DMS79 (cell line): ENCODE measurements around the gene PRUNE2.
"Not testable (repeated sequence)": the region's sequence is repeated elsewhere in the genome, so short reads cannot be mapped to it uniquely, and the experiment has no call there.

Experiments
- DNase-seq: peaks from one replicate; lab custom pipeline; 2025; lab: John Stamatoyannopoulos, UW

The PRUNE2 gene

DNA sequence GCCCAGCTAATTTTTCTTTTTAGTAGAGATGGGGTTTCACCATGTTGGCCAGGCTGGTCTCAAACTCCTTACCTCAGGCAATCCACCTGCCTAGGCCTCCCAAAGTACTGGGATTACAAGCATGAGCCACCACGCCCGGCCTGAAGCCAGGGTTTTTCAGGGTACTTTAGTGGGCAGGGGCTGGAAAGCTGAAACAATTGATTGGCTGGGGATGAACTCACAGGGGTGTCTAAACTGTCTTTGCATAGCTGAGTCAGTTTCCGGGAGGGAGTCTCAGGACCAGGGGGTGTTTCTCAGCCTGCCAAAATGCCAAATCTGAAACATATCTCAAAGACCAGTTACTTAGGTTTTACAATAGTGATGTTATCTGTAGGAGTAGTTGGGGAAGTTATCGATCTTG is 46.1 kb downstream of the PRUNE2 start:
- no peak for DNase-seq

DNA sequence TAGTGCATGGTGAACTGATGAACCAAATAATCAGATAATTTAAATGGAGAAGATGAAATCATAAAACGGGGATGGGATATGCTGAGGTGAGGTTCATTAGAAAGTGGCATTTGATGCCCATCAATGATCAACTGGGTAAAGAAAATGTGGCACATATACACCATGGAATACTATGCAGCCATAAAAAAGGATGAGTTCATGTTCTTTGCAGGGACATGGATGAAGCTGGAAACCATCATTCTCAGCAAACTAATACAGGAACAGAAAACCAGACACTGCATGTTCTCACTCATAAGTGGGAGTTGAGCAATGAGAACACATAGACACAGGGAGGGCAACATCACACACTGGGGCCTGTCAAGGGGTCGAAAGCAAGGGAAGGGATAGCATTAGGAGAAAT is 47.7 kb downstream of the PRUNE2 start:
- DNase-seq = not testable (repeated sequence)

DNA sequence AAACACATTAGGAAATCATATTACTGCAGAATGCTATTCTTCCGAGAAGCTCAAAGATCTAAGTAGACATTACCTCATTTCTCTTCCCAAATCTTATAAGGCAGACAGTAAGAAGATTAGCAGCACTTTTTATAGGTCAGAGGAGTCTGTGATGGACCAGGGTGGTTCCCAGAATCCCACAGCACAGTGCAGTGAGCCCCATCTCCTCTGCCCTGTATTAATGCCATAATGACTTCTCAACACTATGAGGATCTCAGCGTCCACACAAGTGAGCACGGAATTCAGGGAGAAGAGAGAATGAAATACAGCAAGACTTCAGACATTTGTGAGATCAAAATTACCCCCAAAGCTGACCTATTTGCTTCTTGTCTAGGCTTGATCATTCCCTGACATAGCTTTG is 49.9 kb downstream of the PRUNE2 start:
- no peak for DNase-seq

DNA sequence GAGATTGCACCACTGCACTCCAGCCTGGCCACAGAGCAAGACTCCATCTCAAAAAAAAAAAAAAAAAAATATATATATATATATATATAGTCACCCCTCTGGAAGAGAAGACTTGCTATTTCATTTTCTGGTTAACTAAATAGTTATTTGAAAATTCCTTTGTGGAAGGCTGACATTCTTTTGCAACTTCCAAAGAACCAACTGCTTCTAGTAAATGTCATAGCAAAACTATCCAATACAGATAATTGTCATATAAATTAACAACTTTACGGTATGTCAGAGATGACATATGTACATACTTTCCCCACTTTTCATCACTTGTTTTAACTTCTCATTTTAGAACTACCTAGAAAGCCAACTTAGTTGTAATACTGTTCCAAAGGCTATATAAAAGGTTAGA is 50.9 kb downstream of the PRUNE2 start:
- DNase-seq = no peak

DNA sequence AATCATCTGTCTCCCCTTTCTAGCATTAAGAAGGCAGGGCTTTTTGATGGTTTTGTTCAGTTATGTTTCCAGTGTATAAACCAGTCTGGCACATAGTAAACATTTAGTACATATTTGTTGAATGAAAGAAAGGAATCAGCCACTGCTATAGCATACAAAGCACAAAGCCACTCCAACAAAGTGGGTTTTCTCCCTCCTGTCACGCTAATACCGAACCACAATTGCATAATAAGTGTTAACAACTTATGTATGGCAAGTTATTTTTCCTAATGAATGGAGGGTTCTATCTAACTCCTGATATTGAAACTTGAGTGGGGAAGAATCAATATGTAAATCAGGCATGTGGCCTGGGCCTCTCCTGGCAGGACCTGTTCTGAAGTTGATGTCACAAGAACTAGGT is 53.9 kb downstream of the PRUNE2 start:
- DNase-seq = no peak

DNA sequence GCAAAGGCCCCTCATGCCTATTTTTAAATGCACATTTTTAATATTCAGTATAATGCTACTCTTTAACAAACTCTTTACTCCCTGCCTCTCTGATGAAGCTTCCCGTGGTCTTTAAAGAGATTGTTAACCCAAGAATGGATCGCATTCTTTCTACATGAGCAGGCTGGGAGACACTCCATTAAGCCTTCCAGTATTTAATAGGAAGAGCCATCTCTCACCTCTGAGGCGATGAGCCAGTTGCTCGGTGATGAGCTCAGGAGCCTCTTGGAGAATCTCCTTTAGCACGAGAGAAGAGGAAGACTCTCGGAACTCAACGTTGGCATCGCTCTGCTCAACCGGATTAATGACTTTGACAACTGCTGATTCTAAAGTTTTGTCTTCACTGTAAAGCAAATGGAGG is 59.6 kb downstream of the PRUNE2 start:
- DNase-seq = no peak

DNA sequence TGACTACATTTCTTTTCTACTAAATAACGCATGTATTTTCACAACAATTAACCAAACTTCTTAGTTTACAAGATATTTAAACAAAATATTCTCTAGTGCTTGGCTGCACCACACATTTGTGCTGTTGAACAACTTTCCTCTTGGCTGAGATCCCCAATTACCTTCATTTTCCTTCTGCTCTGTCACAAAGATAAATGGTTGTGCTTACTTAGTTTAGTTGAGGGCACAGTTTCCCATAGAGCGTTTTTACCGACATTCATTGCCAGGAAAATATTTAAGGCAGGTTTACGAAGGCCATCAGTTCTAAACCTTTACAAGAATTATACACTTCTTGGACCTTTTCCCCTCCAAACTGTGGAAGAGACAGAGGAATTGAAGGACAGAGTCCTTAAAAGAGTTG is 60.7 kb downstream of the PRUNE2 start:
- DNase-seq = no peak

DNA sequence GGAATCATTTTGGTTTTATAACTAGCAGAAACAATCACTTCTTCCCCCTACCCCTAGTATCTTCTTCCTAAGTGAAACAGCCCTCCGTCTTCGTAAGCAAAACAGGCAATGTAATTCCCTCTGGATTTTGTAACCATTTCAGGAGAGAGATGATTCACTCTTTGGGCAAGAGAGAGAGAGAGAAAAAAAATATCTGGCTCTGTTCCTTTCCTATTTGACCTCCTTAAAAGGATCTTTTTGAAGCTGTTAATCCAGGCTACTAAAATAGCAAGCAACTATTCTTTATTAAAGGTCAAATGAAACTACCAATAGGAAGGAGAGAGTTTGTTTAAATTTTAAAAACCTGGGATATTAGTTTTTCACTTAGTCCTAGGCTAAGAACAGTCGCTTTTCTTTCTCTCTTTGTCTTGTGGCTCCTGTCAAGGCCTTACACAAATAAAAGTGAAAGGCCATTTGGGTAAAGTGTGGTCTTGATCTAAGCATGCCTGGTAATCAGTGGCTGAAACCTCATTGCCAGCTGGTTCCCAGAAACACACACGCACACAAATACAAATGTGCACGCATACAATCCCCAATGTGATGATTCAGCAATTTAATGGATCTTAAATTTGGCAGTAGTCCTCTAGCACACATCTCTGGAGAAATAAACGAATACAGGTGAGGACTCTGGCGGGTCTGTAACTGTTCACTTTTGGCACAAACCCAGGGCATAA is 70.2 kb downstream of the PRUNE2 start:
- DNase-seq = no peak

DNA sequence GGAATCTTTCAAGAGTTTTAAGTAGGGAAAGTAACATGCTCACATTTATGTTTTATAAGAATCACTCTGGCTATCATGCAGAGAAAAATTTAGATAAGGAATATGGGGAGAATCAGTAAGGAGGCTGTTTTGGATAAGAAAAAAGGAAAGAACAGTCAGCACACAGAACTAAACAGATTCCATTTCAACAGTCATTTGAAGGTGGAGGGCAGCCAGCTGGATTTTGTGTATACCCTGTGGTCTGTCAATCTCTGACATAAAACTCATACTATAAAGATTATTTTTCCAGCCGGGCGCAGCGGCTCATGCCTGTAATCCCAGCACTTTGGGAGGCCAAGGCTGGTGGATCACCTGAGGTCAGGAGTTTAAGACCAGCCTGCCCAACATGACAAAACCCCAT is 77.5 kb downstream of the PRUNE2 start:
- DNase-seq = no peak

DNA sequence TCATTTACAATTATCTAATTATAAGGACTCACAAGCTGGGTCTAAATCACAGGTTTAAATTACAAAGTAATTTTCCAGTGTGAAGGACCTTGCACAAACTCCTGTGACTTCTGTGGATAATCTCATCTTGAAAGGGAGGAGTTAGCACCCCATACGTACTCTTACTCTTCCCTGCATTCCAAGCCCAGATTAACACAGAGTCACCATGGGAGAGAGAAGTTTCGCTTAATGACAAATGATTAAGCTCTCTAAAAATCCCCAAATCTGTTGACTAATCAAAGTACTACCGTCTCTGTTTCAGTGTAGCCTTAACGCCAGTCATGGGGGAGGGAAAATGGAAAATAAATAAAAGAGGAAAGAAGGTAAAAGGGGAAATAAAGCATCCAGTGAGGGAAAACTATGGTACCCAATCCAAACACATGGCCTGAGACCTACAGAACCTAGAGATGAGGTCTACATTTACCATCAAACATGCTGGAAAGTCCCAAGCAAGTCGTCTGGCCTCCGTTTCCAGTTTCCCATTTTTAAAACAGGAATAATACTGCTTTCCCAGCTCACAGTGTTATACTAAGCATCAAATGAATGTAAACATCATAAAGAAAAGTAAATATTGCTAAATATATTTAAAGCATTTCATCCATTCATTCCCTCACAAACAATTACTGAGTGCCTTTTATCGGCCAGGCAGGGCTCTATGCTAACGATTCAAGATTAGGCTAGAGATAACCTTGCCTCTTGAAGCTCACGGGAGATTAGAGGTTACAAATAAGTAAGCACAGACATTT is 78.4 kb downstream of the PRUNE2 start:
- no peak for DNase-seq

DNA sequence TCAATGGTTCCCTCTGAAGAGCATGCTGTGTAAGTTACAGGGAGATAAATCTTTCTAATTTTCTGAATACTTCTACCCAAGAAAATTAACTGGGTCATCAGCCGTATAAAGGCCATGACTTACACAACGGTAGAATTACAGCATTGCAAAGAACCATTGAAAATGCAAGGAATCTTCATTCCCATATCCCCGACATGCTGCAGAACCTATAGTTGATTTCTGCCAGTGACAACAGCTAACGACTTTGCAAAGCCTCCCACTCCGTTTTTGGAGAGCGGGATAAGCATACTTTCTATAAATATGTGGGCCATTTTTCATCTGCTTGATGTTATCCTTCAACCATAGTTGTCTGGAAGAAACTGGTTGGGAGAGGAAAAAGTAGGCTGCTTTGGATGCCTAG is 85.5 kb downstream of the PRUNE2 start:
- no peak for DNase-seq

DNA sequence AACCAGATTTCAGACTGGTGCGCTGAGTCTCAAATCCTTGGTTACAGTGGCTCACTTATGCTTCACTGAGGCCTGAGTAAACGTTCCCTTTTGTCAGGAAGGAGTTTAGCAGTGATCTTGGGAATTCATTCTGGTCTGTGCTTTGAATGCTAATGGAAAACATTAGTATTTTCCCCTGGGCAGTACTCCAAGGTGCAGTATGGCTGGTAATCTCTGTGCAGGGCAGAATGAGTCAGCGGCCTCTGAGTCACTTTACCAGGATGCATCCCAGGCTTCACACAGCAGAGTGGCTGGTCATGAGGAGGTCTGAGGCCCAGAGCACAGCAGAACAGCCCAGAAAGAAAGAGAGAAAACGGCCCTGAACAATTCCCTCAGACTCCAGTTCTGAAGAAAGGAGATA is 87.6 kb downstream of the PRUNE2 start:
- no peak for DNase-seq

DNA sequence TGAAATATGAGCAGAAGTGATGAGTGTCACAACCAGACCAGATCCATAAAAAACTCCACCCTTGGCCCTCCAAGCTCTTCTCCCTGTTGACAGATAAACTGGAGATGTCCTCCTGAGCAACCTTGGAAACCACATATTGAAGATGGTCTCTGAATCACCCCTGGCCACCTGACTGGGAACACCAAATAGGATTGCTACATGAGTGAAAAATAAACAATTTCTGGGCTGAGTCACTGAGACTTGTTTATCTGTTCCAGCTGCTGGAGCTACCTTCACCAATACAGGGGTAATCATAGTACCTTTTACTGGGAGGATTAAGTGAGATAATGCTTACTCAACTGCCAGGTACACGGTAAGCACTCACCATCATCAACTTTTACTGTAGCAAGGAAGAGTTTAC is 88.4 kb downstream of the PRUNE2 start:
- no peak for DNase-seq

DNA sequence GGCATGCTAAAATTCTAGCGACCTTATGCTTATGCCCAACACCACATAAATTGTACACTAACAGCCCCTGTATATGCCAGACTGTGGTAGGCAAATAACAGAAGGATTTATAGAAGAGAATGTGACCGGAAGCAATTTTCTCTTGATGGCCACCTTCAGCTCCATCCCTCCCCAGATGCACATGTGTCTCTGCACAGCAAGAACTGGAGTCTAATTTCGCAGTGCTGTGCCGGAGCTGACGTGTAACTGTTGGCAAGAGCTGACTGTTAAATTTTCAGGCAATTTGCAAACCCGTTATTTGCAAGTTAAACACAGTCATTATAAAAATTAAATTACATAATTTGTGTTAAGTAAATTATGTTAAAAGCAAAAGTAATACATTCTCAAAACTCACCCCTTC is 93.3 kb downstream of the PRUNE2 start:
- no peak for DNase-seq

DNA sequence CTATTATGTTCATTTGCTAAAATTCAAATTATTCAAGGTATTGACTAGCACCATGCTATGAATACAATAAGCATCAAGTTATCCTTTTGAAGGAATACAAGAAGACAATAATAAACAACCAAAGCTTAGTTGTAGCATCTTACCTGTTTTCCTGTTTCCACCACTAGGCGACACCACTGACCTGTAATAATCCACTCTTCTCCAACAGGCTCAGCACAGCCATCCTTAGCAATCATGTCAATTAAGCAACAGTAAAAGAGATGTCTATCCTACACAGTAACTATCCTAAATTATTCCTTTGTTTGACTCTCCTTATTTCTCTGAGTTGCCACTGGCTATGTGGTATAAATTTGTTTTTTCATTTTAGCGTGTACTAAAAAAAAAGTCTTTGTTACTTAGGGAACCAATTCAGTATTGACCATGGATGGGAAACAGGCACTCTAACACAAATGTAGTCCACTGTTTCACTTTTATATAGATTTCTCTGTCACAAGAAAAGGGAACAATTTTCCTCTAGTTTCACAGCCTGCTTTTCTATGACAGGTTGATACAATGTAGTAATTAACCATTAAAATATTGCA is 95.4 kb downstream of the PRUNE2 start:
- no peak for DNase-seq

DNA sequence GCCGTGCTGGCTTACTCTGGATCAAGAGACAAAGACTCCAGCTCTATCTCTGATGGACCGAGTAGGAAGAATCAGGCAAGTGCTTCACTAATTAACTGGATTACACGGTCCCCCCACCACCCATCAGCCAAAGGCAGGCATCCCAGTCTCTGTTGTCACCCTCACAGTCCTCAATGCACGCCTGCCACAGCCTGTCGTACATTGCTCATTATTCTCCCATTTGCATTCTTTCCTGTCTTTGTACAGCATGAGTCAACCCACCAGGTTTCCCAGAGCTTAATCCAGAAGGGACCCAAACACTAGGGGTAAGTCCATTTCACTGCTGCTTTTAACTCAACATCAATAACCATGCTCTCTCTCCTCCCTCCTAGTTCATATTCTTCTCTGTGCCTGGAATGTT is 97.3 kb downstream of the PRUNE2 start:
- DNase-seq = no peak

DNA sequence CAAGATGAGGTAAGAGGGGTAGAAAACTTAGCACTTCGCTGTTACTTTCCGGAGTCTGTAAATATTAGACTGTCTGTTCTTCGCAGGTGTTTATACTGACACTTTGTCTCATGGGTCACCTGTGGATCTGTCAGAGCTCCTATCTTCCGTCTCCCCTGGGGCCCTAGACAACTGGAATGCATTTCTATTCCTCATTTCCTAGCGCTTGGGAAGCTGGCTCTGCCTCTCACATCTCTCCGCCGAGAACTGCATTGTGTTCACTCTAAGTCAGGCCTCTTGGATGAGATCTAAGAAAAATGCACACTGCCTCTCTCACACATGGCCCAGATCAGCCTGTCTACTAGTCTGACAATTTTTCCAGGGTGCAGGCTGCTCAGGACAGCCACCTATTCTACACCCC is 102.2 kb downstream of the PRUNE2 start:
- no peak for DNase-seq

DNA sequence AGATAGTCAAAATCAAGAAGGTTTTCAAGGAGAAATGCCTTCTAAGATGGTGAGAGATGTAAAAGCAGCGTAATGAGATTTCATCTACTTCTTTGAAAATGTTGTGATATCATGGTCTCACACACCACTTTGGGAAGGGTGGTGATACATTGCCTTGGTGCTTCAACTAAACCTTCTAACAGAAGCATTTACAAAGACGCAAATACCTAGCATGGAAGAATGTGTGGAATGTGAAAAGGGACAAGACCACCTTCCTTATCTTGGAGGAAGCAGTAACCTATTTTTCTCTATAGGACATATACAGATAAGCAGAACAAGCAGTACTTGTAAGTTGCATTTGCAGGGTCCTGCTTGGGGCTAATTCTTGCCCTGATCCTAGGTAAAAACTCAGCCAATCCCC is 102.8 kb downstream of the PRUNE2 start:
- no peak for DNase-seq

DNA sequence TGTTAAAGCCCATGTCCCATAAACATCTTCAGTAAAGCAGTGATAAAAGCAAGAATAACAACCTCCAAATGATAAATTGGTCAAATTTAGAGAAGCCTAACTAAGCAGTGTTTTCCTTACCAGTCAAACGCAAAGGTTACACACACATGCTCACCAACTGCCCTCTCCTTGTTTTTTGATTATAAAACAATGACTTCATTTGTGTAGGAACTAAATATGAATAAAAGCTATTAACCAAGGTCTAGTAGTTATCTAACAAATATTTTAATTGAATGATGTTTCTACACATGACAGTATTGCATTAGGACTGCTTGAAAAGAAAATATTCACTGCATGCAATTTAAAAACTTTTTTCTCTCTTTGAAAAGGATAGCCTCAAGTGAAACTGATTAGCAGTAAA is 105.0 kb downstream of the PRUNE2 start:
- DNase-seq = no peak

DNA sequence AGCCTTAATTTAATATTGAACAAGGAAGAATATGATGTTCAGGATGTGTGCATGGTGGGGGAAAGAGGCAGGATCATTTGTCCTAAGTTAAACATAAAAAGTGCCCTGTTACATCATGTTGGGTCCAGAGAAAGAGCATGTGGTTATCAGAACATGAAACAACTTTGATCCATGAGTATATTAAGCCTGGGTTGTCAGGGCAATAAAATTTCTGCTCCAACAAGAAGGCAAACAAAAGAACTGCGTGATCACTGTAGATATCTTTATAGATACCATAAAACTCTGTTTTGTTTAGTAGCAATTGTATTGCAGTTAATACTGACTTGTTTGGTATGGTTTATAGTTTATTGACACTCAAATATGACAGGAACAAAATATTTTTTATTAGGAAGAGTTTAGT is 106.4 kb downstream of the PRUNE2 start:
- no peak for DNase-seq

DNA sequence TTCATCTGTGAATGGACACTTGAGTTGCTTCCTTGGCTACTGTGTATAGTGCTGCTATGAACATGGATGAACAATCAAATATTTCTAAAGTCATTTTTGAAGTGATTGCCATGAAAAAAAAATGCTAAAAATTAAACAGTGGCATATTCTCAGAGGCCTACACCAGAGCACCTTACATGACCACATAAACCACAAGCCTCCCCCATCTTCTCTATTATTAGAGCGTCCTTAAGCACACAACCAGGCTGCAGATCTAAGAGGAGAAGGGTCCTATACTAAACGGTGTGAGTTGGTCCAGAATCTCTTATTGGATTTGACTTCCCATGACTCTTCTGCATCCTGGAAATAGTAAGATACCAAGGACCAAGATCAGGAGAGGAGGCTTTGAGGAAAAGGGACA is 107.4 kb downstream of the PRUNE2 start:
- DNase-seq = no peak

DNA sequence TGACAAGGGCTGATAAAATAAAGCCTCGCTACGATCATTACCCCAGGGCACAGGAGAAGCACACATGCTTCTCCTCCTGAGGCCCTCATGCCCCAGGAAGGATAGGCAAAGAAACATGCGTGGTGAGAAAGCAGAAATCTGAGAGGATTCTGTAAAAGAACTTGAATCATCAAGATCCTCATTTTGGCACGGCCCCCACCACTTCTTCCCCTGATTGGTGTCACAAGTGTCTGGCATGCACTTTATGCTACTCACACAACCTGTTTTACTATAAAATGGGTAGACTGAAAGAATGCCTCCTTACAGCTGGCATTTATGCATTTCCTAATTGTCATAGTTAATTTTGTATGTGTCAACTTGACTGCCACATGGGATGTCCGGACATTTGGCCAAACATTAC is 109.6 kb downstream of the PRUNE2 start:
- no peak for DNase-seq

DNA sequence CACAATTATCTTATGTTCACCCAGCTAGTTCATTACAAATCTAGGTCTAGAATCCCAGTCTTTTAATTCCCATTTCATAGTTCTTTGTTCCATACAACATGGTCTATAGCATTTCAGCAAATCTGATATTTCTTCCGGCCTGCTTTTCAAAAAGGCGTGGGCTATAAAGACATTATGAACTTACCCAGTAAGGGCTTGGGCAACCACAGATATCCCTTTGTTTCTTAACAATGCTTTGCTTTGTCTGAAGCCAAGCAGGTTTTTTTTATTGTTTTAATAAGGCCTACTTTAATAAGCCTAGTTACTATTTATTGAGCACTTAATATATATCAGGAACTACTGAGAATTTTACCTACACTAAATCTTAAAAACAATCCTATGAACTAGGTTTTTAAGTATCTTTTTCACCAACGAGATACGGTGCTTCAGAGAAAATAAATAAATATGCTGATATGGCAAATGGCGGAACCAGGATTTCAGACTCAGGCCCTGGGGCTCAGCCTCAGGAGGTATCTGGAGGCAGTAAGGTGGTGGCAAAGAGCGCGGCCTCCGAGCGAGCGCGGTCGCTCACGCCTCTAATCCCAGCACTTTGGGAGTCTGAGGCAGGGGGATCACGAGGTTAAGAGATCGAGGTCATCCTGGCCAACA is 112.0 kb downstream of the PRUNE2 start:
- DNase-seq = no peak
